Trophoblast cell (in vitro differentiated cells and primary cell): ENCODE data around the gene PTPRJ.

Experiments used
- DNase-seq, 2 donors: peaks; one replicate each; pipeline ENCODE4 v3.0.0-alpha.2; 2016
- H2AFZ ChIP-seq: 2 replicates; pipeline ENCODE4 v1.6.1; 2013; ENCODE audit warnings: low read length, moderate library complexity, mild to moderate bottlenecking; ENCODE audit not compliant: insufficient read depth, poor library complexity
- H2AK5ac ChIP-seq: 2 replicates; pipeline ENCODE4 v1.6.1; 2013; ENCODE audit warnings: mild to moderate bottlenecking, low read length
- H2BK120ac ChIP-seq: 2 replicates; pipeline ENCODE4 v1.6.1; 2013; ENCODE audit warnings: low read length, mild to moderate bottlenecking, moderate library complexity; ENCODE audit not compliant: insufficient read depth, poor library complexity
- H2BK12ac ChIP-seq: 2 replicates; pipeline ENCODE4 v1.6.1; 2013; ENCODE audit warnings: mild to moderate bottlenecking, low read length, moderate library complexity
- H2BK5ac ChIP-seq: 2 replicates; pipeline ENCODE4 v1.6.1; 2013; ENCODE audit warnings: low read length, low read depth, moderate library complexity, mild to moderate bottlenecking; ENCODE audit not compliant: poor library complexity
- H3K14ac ChIP-seq: 2 replicates; pipeline ENCODE4 v1.6.1; 2013; ENCODE audit warnings: mild to moderate bottlenecking, low read length
- H3K18ac ChIP-seq: 2 replicates; pipeline ENCODE4 v1.6.1; 2013; ENCODE audit warnings: mild to moderate bottlenecking, low read length
- H3K23ac ChIP-seq: 2 replicates; pipeline ENCODE4 v1.6.1; 2013; ENCODE audit warnings: low read length
- H3K27ac ChIP-seq: 2 replicates; pipeline ENCODE4 v1.5.1; 2013; ENCODE audit warnings: low read depth, mild to moderate bottlenecking, inconsistent platforms, low read length, moderate library complexity
- H3K27me3 ChIP-seq: 2 replicates; pipeline ENCODE4 v1.6.1; 2013; ENCODE audit warnings: inconsistent platforms, mild to moderate bottlenecking, low read length, moderate library complexity; ENCODE audit not compliant: insufficient read depth
- H3K36me3 ChIP-seq, 2 experiments: 1 replicate in 1 of 2; 2 replicates in 1 of 2; pipeline ENCODE4 v1.6.1; 2013; ENCODE audit warnings: low read length in 2 of 2, mild to moderate bottlenecking in 2 of 2, moderate library complexity in 1 of 2; ENCODE audit not compliant: insufficient read depth in 2 of 2, control insufficient read depth in 1 of 2
- H3K4ac ChIP-seq: 2 replicates; pipeline ENCODE4 v1.6.1; 2013; ENCODE audit warnings: low read depth, mild to moderate bottlenecking, low read length, moderate library complexity
- H3K4me1 ChIP-seq, 2 experiments: 1 replicate in 1 of 2; 2 replicates in 1 of 2; pipeline ENCODE4 v1.6.1; 2013; ENCODE audit warnings: low read length in 2 of 2, mild to moderate bottlenecking in 2 of 2, moderate library complexity in 1 of 2; ENCODE audit not compliant: insufficient read depth in 2 of 2, control insufficient read depth in 1 of 2
- H3K4me2 ChIP-seq: 2 replicates; pipeline ENCODE4 v1.6.1; 2013; ENCODE audit warnings: inconsistent platforms, mild to moderate bottlenecking, low read length, moderate library complexity
- H3K4me3 ChIP-seq: 2 replicates; pipeline ENCODE4 v1.5.1; 2013; ENCODE audit warnings: mild to moderate bottlenecking, low read depth, low read length, inconsistent platforms
- H3K79me1 ChIP-seq: one replicate; pipeline ENCODE4 v1.6.1; 2013; ENCODE audit warnings: low read length
- H3K79me2 ChIP-seq: 2 replicates; pipeline ENCODE4 v1.6.1; 2013; ENCODE audit warnings: low read length, mild to moderate bottlenecking; ENCODE audit not compliant: control insufficient read depth, insufficient read depth, poor library complexity
- H3K9ac ChIP-seq: 2 replicates; pipeline ENCODE4 v1.6.1; 2013; ENCODE audit warnings: mild to moderate bottlenecking, low read length
- H3K9me3 ChIP-seq: 2 replicates; pipeline ENCODE4 v1.6.1; 2013; ENCODE audit warnings: low read depth, mild to moderate bottlenecking, control low read depth, inconsistent platforms, low read length; ENCODE audit not compliant: insufficient read depth
- H4K12ac ChIP-seq: 2 replicates; pipeline ENCODE4 v1.6.1; 2013; ENCODE audit warnings: low read depth, mild to moderate bottlenecking, low read length, moderate library complexity
- H4K8ac ChIP-seq: 2 replicates; pipeline ENCODE4 v1.6.1; 2013; ENCODE audit warnings: low read depth, mild to moderate bottlenecking, low read length, moderate library complexity
- H4K91ac ChIP-seq: one replicate; pipeline ENCODE4 v1.6.1; 2013; ENCODE audit warnings: low read depth, mild to moderate bottlenecking, low read length, moderate library complexity
- WGBS: extraction: QIAGEN DNeasy Blood & Tissue Kit; methylation state at CpG from one replicate; pipeline ENCODE4 v1.1.7; 2013; ENCODE audit warnings: missing lambda C conversion rate; ENCODE audit not compliant: insufficient read length, insufficient coverage; ENCODE audit errors: extremely low coverage; 5-methylcytosine and 5-hydroxymethylcytosine counted together

Gene PTPRJ

DNA sequence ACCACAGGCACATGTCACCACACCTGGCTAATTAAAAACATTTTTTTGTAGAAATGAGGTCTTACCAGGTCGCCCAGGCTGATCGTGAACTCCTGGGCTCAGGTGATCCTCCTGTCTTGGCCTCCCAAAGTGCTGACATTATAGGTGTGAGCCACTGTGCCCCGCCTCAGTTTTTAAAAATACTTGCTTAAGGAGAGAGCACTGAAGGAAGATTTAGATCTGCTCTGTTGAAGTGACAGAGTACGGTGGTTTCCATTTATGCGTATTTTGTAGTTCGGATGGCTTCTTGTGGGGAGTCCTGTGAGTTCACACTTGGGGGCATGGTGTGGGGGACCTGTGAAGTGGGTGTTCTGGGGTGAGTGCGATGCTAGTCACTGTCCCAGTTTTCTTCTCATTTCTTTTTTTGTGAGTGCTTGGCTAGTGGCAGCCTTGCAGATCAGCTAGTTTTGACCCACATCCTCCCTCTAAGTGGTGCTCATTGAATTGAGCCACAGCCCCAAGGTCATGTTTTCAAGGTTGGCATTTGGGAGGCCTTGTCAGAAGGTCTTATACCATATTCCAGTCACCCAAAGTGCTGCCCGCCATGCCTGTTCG lies 31.5 kb downstream of the PTPRJ start:
- no peak overlapping the region for H2BK120ac ChIP-seq
- no peak overlapping the region for H4K12ac ChIP-seq
- no peaks in the 10 kb centered on the region for H3K79me1 ChIP-seq
- no peak overlapping the region for H4K8ac ChIP-seq
- DNase-seq = no peak
- no peaks in the 10 kb centered on the region for H3K4me1 ChIP-seq
- H2BK12ac ChIP-seq = no peak overlapping the region
- H3K4me3 ChIP-seq = no peak overlapping the region
- H4K91ac ChIP-seq = no peak overlapping the region
- H3K27me3 ChIP-seq = no peaks in the 10 kb centered on the region
- H3K27ac ChIP-seq = no peak overlapping the region
- H2BK5ac ChIP-seq = no peak overlapping the region
- H3K36me3 ChIP-seq = no peaks in the 10 kb centered on the region
- no peak overlapping the region for H2AFZ ChIP-seq
- no peak overlapping the region for H3K23ac ChIP-seq
- no peak overlapping the region for H3K9ac ChIP-seq
- H3K4ac ChIP-seq = no peak overlapping the region
- no peak overlapping the region for H3K14ac ChIP-seq
- H2AK5ac ChIP-seq = no peak overlapping the region
- H3K9me3 ChIP-seq = no peaks in the 10 kb centered on the region
- no peaks in the 10 kb centered on the region for H3K79me2 ChIP-seq
- no CpG with 5 or more reads among the region's 9 CpGs for WGBS
- no peak overlapping the region for H3K4me2 ChIP-seq
- no peak overlapping the region for H3K18ac ChIP-seq

DNA sequence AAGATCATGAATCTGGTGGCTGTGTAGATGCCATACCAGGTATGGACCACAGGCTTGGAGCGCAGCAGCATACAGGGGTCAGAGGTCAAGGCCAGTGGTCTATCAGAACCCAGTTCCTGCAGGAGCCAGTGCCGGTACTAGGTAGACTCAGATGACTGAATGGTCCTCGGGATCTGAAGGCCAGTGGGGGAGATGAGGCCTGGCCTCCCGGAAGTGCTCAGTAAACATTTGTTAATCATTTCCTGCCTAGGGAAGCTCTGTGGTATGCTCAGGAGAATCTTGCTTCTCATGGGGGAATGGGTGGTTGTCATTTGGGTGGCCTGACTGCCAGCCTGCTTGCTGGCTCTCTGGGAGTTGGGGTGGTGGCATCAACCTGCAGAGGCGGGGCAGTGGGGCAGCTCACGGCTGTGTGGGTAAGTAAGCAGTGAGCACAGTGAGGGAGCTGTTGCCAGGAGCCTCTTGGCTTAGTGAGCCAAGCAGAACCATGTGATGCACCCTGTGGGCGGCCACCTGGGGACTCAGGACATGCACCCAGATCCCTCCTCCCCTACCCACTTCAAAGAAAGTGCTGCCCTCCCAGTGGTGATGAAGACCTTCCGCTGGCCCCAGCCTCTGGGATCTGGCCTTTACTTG lies 33.0 kb downstream of the PTPRJ start:
- H3K4ac ChIP-seq = no peak overlapping the region
- H4K8ac ChIP-seq = no peak overlapping the region
- H2AFZ ChIP-seq = no peak overlapping the region
- no peak overlapping the region for H2BK120ac ChIP-seq
- H3K18ac ChIP-seq = no peak overlapping the region
- no peak overlapping the region for H3K4me2 ChIP-seq
- H3K27ac ChIP-seq = no peak overlapping the region
- H2AK5ac ChIP-seq = no peak overlapping the region
- no peak overlapping the region for H4K91ac ChIP-seq
- H3K9ac ChIP-seq = no peak overlapping the region
- DNase-seq = no peak
- H2BK12ac ChIP-seq = no peak overlapping the region
- H3K9me3 ChIP-seq = no peaks in the 10 kb centered on the region
- WGBS = no CpG with 5 or more reads among the region's 8 CpGs
- H3K79me2 ChIP-seq = no peaks in the 10 kb centered on the region
- no peaks in the 10 kb centered on the region for H3K36me3 ChIP-seq
- no peak overlapping the region for H4K12ac ChIP-seq
- H3K14ac ChIP-seq = no peak overlapping the region
- no peaks in the 10 kb centered on the region for H3K27me3 ChIP-seq
- no peak overlapping the region for H2BK5ac ChIP-seq
- H3K79me1 ChIP-seq = no peaks in the 10 kb centered on the region
- H3K23ac ChIP-seq = no peak overlapping the region
- no peaks in the 10 kb centered on the region for H3K4me1 ChIP-seq
- no peak overlapping the region for H3K4me3 ChIP-seq

DNA sequence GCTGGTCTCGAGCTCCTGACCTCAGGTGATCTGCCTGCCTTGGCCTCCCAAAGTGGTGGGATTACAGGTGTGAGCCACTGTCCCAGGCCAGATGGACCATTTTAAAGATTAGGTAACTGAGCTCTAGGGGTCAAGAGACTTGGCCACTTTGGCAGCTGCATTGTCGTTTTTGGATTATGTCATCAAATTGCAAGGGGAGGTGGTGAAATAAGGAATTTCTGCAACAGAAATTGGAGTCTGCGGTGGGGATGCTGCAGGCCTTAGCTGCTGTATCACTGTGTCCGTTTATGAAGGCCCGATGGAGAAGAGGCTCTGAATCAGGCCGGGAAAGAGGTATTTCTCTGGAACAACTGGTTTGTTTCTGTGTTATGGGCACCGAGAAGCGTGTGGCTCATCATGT lies 34.6 kb downstream of the PTPRJ start:
- Histone ChIP-seq H4K8ac (no peak overlapping the region), H3K14ac (no peak overlapping the region), H3K4me3 (no peak overlapping the region), H3K79me1 (peaks cover 2% of the 10 kb centered on the region), H2BK5ac (no peak overlapping the region), H2BK12ac (no peak overlapping the region), H4K91ac (no peak overlapping the region), H3K9ac (no peak overlapping the region), H3K23ac (no peak overlapping the region), H3K18ac (no peak overlapping the region), H3K4ac (no peak overlapping the region), H3K4me2 (no peak overlapping the region), H3K79me2 (no peaks in the 10 kb centered on the region), H3K36me3 (no peaks in the 10 kb centered on the region), H3K9me3 (no peaks in the 10 kb centered on the region), H2AK5ac (no peak overlapping the region), H3K27ac (no peak overlapping the region), H3K4me1 (peaks cover 5 to 7% of the 10 kb centered on the region in 2 experiments), H2AFZ (no peak overlapping the region), H4K12ac (no peak overlapping the region), H2BK120ac (no peak overlapping the region), H3K27me3 (no peaks in the 10 kb centered on the region)
- no peak for DNase-seq
- no CpG with 5 or more reads among the region's 8 CpGs for WGBS

DNA sequence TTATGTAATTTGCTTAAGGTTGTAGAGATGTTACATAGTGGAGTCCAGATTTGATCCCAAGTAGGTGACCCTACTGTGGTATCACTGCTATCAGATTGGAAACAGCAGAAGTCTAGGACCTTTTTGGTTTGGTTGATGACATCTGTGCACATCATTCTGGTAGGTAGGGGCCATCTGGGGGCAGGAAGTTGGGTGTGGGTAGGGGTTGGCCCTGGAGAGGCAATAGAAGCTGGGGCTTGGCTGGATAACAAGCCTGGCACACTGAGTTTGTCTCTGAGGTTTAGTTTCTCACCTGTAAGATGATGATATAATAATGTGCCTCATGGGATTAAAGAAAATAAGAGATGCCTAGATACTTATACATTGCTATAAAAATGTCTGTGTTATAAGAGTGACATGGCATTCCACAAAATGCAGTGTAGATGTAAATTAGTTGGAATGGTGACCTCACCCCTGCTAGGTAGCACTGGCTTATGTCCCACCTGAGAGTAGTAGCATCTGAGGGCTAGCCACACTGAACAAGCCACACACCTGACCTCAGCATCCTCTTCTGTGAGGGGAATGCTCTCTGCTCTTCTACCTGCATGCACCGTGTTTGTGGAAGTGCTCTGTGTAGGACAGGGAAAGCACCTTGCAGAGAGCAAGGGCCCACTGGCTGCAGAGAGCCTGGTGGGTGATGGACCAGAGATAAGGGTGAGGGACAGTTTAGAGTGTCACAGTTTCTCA lies 36.9 kb downstream of the PTPRJ start:
- no peak overlapping the region for H2AK5ac ChIP-seq
- H2BK12ac ChIP-seq = no peak overlapping the region
- no peak overlapping the region for H2BK120ac ChIP-seq
- H3K9ac ChIP-seq = no peak overlapping the region
- H3K4ac ChIP-seq = no peak overlapping the region
- H3K79me1 ChIP-seq = peaks cover 2% of the 10 kb centered on the region
- no peak for DNase-seq
- WGBS = no CpG with 5 or more reads among the region's 1 CpG
- H3K4me3 ChIP-seq = no peak overlapping the region
- no peak overlapping the region for H3K4me2 ChIP-seq
- H3K18ac ChIP-seq = no peak overlapping the region
- H3K14ac ChIP-seq = no peak overlapping the region
- no peaks in the 10 kb centered on the region for H3K27me3 ChIP-seq
- H3K9me3 ChIP-seq = peaks cover 2% of the 10 kb centered on the region
- no peaks in the 10 kb centered on the region for H3K36me3 ChIP-seq
- H2BK5ac ChIP-seq = no peak overlapping the region
- no peak overlapping the region for H2AFZ ChIP-seq
- peaks cover 5 to 7% of the 10 kb centered on the region in 2 experiments for H3K4me1 ChIP-seq
- H3K23ac ChIP-seq = no peak overlapping the region
- no peak overlapping the region for H4K91ac ChIP-seq
- H3K27ac ChIP-seq = no peak overlapping the region
- no peak overlapping the region for H4K8ac ChIP-seq
- H3K79me2 ChIP-seq = no peaks in the 10 kb centered on the region
- no peak overlapping the region for H4K12ac ChIP-seq
